ENCODE measurements around the gene SPRING1.

DNA sequence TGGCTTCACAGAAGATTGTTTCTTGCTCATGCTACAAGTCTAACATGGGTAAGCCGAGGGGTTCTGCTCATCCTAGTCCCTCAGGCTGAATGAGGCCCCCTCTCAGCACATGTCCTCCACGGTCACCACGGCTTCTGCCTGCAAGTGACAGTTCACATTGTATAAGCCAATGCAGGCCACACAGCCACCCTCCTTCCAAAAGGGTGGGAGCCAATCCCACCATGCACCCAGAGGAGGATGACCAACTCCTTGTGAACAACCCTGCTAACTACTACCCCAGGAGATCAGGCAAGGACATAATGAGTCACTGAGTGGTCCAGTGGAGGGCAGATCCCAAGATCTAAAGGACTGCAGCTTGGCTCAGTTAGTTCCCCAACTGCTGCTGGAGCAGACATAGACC is 6.1 kb downstream of the SPRING1 start:
- TF ChIP-seq POLR2A (IDR thresholded peaks at IDR 0.05), result no peak
- TF ChIP-seq, protein P1, sequence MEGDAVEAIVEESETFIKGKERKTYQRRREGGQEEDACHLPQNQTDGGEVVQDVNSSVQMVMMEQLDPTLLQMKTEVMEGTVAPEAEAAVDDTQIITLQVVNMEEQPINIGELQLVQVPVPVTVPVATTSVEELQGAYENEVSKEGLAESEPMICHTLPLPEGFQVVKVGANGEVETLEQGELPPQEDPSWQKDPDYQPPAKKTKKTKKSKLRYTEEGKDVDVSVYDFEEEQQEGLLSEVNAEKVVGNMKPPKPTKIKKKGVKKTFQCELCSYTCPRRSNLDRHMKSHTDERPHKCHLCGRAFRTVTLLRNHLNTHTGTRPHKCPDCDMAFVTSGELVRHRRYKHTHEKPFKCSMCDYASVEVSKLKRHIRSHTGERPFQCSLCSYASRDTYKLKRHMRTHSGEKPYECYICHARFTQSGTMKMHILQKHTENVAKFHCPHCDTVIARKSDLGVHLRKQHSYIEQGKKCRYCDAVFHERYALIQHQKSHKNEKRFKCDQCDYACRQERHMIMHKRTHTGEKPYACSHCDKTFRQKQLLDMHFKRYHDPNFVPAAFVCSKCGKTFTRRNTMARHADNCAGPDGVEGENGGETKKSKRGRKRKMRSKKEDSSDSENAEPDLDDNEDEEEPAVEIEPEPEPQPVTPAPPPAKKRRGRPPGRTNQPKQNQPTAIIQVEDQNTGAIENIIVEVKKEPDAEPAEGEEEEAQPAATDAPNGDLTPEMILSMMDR (IDR thresholded peaks at IDR 0.05), result no peak

Data from vagina (tissue), 2 donors.